Right kidney (tissue), 1 donor: ENCODE measurements around the gene HDAC4.
"Not testable (repeated sequence)": the region's sequence is repeated elsewhere in the genome, so short reads cannot be mapped to it uniquely, and the experiment has no call there.

ENCODE experiments used
- DNase-seq: peaks from one replicate; pipeline ENCODE4 v3.0.0-alpha.2; 2016

The HDAC4 gene

GRCh38 chr2:239184968-239185903 lies 215.6 kb downstream of the HDAC4 start:
- DNase-seq, result no peak

GRCh38 chr2:239184179-239184578 lies 216.6 kb downstream of the HDAC4 start:
- no peak for DNase-seq

- DNase-seq, result no peak
Observed at GRCh38 chr2:239182981-239183791, 217.6 kb downstream of the HDAC4 start.

DNA sequence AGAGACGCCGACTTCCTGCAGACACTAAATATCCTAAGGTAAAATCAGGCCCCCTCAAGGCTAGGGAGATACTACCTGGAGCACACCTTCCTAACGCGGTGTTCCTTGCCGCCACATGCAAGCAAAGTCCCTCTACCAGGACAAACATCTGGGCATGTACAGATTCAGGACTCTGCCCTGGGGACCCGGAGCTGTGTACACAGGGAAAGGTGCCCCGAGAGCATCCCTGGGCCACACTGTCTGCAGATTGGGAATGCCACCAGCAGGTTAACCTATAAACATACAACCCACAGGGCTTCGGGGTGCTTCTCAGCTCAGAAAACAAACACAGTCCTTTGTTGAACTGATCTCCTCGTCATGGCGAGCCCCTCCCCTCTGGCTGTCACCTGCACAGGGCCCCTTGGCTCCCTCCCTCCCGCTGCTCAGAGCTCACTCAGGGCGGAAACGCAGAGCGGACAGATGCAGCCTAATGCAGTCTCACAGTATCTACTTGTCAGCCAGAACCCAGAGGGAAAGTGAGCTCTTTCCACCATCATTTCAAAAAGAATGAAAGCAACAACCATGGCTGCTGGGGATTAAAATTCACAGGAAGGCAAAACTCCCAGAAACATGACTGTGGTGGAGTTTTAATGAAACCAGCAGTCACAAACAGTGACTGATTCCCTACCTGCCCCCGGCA lies 218.8 kb downstream of the HDAC4 start:
- peak; percentile 44 for DNase-seq

DNA sequence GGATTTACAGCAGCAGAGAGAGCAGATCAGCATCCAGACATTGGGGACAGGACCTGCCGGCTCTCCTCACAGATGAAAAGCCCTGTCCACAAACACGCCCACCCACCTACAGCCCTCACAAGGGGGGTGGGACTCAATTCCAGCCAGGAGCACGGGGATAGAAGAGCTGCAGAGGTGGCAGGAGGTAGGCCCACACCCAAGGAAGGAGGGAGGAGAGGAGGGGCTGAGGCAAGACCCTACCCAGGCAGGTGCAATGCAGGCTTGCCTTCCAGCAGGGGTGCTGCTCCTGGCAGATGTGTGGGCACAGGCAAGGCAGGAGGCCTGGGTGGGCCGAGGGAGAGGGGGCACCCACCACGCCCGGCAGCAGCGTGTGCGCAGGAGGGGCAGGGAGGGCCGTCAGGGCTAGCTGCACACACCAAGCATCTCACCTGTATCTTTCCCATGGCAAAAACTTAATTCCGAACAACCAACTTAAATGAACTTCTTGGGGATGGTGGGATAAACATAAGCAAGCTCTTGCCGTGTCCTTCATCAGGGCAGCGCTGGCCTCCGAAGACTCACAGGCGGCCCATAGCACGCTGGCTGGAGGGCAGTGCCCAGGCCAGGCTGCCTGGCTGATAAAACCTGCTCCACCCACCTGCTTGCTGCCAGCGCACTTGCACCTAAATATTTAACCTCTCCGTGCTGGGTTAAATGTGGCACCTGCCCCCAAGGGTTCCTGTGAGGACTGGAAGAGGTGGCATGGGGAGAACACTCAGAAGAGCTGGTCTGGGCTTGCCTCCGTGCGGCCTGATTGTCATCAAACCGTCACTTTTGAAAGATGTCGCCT lies 219.5 kb downstream of the HDAC4 start:
- no peak for DNase-seq

- DNase-seq, result no peak
Observed at GRCh38 chr2:239180526-239181073, 220.2 kb downstream of the HDAC4 start.

- no peak for DNase-seq
Observed at GRCh38 chr2:239179851-239180371, 220.9 kb downstream of the HDAC4 start.

GRCh38 chr2:239178954-239179353 lies 221.9 kb downstream of the HDAC4 start:
- DNase-seq, result no peak

DNA sequence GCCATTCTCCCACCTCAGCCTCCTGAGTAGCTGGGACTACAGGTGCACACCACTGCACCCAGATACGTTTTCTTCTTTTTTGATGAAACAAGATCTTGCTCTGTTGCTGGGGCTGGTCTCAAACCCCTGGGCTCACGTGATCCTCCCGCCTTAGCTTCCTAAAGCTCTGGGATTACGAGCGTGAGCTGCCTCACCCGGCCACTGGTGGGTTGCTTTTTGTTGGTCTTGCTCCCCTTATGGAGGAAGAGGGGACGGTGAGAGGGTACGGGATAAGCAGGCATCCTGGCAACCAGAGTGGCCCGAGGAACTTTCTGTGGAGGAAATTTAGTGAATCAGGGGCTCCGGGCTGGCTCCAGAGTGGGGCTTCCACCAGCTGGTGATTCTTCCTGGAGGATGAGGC lies 222.3 kb downstream of the HDAC4 start:
- DNase-seq, result no peak

GRCh38 chr2:239177908-239178307 lies 222.9 kb downstream of the HDAC4 start:
- DNase-seq, result no peak

- DNase-seq, result no peak
Observed at GRCh38 chr2:239177325-239177724, 223.5 kb downstream of the HDAC4 start.

GRCh38 chr2:239176138-239176803 lies 224.5 kb downstream of the HDAC4 start:
- not testable (repeated sequence) for DNase-seq

GRCh38 chr2:239175181-239175580 lies 225.6 kb downstream of the HDAC4 start:
- DNase-seq, result no peak

- DNase-seq, result no peak
Observed at GRCh38 chr2:239173301-239173700, 227.5 kb downstream of the HDAC4 start.

- DNase-seq, result no peak
Observed at GRCh38 chr2:239171643-239172042, 229.2 kb downstream of the HDAC4 start.

GRCh38 chr2:239169311-239170048 lies 231.3 kb downstream of the HDAC4 start:
- no peak for DNase-seq

DNA sequence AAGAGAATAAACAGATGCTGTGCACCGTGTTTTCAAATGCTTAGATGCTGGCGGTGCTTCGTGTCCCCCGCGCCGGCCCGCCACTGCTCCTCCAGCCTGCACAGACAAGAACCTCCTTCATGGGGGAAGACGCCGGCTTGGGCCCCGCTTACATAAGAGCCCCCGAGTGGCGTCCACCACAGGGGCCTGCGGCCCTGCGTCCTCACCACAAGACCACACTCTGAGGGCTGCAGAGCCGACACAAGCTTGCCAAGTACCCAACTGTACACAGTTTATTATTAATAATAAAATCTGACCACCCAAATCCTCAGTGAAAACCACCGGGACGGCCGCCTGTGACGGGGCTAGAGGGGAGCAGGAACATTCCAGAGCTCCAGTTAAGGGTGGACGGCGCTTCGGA lies 232.2 kb downstream of the HDAC4 start:
- no peak for DNase-seq

DNA sequence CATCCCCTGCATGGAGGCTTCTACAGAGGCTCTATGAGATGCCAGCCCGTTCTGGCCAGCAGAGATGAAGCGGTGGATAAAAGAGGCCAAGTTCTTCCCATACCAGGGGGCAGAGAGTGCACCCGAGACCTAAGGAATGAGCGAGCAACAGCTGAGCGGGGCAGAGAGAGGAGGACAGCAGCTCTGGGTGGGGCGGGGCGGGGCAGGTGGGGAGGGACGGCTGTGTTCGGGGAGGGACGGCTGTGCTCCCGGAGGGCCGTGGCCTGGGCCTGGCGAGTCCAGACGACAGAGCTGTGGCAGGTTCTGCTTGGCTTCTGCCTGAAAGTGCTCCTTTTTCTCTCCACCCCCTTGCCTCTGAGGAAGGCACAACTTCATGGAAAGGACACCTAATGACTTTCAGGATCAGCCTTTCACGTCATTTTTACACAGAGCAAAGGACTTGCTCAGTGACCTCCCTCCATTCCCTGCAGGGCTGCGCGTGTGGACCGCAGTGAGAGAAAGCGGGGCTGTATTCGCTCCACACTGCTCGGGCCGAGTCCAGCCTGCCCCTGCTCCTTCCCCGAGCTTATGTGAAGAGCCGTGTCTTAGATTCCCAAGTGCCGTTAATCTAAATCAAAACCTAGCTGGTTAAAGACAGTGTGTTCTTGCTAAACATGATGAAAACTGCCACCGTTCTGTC lies 232.9 kb downstream of the HDAC4 start:
- DNase-seq, result no peak

DNA sequence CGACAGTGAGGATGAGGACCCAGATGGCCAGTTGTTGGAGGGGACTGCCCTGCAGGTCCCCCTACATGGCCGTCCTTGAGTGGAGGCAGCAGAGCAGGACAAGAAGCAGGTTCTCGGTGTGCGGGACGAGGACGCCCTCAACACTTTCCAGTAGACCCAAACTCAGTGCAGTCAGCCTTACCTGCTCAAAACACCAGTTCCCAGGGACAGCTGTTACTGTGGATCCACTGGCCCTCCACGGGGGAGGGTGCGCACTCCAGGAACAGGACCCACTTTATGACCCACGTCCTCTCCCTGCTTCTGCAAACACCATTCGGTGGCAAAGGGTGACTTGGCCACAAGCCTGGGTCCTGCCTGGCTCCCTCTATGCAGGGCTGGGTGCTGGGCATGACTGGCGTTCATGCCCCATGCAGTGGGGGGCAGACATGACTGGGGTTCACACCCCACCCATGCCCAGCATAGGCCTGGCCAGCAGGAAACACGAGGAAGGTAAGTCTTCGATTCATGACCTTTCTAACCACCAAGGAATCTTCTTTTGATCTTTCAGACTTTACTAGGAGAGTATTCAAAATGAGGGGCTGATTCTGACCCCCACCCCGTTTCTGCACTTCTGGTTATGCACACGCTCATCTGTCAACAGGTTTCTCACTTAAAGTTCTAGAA lies 233.7 kb downstream of the HDAC4 start:
- DNase-seq, result no peak
